ENCODE results near the gene FCGR2B.
"Not testable (repeated sequence)": the region's sequence is repeated elsewhere in the genome, so short reads cannot be mapped to it uniquely, and the experiment has no call there.

FCGR2B gene

DNA sequence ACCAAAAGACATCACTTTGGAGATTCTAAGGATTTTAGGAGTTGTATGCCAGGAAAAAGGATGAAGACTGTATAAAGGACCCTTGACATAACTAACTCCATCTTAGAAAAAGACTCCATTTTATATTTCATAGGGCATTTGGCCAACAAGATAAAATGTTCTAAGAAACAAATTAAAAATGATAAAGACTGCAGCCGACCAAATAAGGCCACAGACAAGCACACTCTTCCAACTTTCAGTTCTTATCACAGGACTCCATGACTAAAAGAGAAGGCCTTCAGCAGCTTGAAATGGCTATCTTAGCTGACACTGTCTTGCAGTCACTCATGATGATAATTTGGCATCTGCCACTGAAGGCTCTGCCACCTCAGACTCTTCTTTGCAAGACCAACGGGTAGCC lies 23.7 kb upstream of the FCGR2B start:
- not testable (repeated sequence) for H3K36me3 ChIP-seq (ENCODE audit: insufficient read depth, low read length); ATAC-seq (ENCODE audit: insufficient read depth, low read depth); DNase-seq; H3K27ac ChIP-seq (ENCODE audit: low read length); H3K4me3 ChIP-seq (ENCODE audit: low read depth in 1 of 2, low read length in 2 of 2); H3K27me3 ChIP-seq (ENCODE audit: insufficient read depth, low read length, poor library complexity); H3K4me2 ChIP-seq (ENCODE audit: insufficient read depth, low read length); H2AFZ ChIP-seq (ENCODE audit: low read depth, low read length); H4K20me1 ChIP-seq (ENCODE audit: insufficient read depth, low read length); H3K9ac ChIP-seq (ENCODE audit: low read depth, low read length); H3K4me1 ChIP-seq (ENCODE audit: insufficient read depth, low read length); H3K9me3 ChIP-seq (ENCODE audit: insufficient read depth, low read length, severe bottlenecking); H3K79me2 ChIP-seq (ENCODE audit: insufficient read depth, low read length)

DNA sequence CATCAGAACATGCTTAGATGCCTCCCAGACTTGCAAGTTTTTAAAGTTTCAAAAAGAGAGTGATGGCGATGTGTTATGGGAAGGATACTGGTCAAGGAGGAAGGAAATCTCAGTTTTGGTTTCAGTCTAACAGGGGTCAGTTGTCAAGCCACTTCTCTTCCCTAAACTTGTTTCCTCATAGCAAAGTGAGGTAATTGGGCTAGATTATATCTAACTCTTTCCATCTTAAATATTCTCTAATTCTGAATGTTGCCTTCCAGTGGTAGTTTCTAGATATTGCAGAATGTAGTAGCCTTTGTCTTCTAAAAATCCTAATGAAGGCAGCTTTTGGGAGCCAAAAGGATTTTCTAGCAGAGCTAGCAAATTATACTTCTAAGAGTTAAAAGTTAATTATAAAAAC lies 20.2 kb upstream of the FCGR2B start:
- H2AFZ ChIP-seq (ENCODE audit: low read depth, low read length); DNase-seq; H4K20me1 ChIP-seq (ENCODE audit: insufficient read depth, low read length); H3K4me1 ChIP-seq (ENCODE audit: insufficient read depth, low read length); H3K9ac ChIP-seq (ENCODE audit: low read depth, low read length); H3K4me2 ChIP-seq (ENCODE audit: insufficient read depth, low read length); H3K4me3 ChIP-seq (ENCODE audit: low read depth in 1 of 2, low read length in 2 of 2); H3K36me3 ChIP-seq (ENCODE audit: insufficient read depth, low read length); ATAC-seq (ENCODE audit: insufficient read depth, low read depth); H3K27me3 ChIP-seq (ENCODE audit: insufficient read depth, low read length, poor library complexity); H3K9me3 ChIP-seq (ENCODE audit: insufficient read depth, low read length, severe bottlenecking); H3K27ac ChIP-seq (ENCODE audit: low read length); H3K79me2 ChIP-seq (ENCODE audit: insufficient read depth, low read length): not testable (repeated sequence)

DNA sequence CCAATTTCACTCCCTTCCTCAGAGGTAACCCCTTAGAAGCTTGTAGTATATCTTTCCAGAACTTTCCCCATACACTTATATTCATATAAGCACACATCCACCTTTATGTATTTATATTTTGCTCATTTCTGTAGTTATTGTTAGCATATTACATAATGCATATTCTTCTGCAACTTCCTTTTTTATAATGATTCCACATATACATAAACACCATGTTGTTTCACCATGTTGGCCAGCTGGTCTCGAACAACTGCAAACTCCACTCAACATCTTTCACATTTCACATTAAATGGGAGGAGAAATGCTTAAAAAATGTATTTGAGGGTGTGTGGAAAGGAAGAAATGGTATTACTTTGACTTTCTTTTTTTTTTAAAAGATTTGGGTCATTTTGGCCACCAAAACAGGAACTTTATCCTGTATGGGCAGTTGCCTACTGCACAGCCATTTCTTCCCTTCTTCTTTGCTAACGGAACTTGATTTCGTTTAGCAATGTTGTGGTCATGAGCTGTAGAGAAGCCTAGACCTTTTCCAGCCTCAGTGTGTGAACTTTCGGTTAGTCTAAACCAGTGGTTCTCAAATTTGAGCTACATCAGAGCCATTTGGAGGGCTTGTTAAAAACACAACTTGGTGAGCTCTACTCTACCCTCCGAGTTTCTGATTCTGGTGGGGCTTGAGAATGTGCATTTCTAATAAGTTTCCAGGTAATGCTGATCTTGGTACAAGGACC lies 19.3 kb upstream of the FCGR2B start:
- ATAC-seq (ENCODE audit: insufficient read depth, low read depth); H3K9me3 ChIP-seq (ENCODE audit: insufficient read depth, low read length, severe bottlenecking); DNase-seq; H3K4me2 ChIP-seq (ENCODE audit: insufficient read depth, low read length); H2AFZ ChIP-seq (ENCODE audit: low read depth, low read length); H3K27ac ChIP-seq (ENCODE audit: low read length); H3K4me3 ChIP-seq (ENCODE audit: low read depth in 1 of 2, low read length in 2 of 2); H4K20me1 ChIP-seq (ENCODE audit: insufficient read depth, low read length); H3K36me3 ChIP-seq (ENCODE audit: insufficient read depth, low read length); H3K4me1 ChIP-seq (ENCODE audit: insufficient read depth, low read length); H3K27me3 ChIP-seq (ENCODE audit: insufficient read depth, low read length, poor library complexity); H3K9ac ChIP-seq (ENCODE audit: low read depth, low read length); H3K79me2 ChIP-seq (ENCODE audit: insufficient read depth, low read length): not testable (repeated sequence)

DNA sequence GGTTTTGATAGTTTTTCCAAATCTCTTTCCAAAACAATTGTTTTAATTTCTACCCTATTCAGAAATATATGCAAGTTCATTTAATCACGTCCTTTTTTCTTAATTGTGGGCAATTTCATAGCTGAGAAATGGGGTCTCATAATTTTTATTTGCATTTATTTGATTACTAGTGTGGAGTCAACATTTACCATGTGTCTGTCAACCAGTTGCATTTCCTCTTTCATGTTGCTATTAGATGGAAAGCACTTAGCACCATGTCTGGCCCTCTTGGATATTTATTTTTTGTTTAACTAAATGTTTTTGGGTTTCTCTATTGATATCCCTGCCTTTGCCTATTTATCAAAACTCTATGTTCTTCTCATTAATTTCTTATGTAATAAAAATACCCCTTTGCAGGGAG lies 18.1 kb upstream of the FCGR2B start:
- H3K4me1 ChIP-seq (ENCODE audit: insufficient read depth, low read length); H3K4me3 ChIP-seq (ENCODE audit: low read depth in 1 of 2, low read length in 2 of 2); H3K4me2 ChIP-seq (ENCODE audit: insufficient read depth, low read length); H3K9ac ChIP-seq (ENCODE audit: low read depth, low read length); H3K9me3 ChIP-seq (ENCODE audit: insufficient read depth, low read length, severe bottlenecking); H4K20me1 ChIP-seq (ENCODE audit: insufficient read depth, low read length); H3K27me3 ChIP-seq (ENCODE audit: insufficient read depth, low read length, poor library complexity); H3K27ac ChIP-seq (ENCODE audit: low read length); ATAC-seq (ENCODE audit: insufficient read depth, low read depth); H3K36me3 ChIP-seq (ENCODE audit: insufficient read depth, low read length); DNase-seq; H3K79me2 ChIP-seq (ENCODE audit: insufficient read depth, low read length); H2AFZ ChIP-seq (ENCODE audit: low read depth, low read length): not testable (repeated sequence)

DNA sequence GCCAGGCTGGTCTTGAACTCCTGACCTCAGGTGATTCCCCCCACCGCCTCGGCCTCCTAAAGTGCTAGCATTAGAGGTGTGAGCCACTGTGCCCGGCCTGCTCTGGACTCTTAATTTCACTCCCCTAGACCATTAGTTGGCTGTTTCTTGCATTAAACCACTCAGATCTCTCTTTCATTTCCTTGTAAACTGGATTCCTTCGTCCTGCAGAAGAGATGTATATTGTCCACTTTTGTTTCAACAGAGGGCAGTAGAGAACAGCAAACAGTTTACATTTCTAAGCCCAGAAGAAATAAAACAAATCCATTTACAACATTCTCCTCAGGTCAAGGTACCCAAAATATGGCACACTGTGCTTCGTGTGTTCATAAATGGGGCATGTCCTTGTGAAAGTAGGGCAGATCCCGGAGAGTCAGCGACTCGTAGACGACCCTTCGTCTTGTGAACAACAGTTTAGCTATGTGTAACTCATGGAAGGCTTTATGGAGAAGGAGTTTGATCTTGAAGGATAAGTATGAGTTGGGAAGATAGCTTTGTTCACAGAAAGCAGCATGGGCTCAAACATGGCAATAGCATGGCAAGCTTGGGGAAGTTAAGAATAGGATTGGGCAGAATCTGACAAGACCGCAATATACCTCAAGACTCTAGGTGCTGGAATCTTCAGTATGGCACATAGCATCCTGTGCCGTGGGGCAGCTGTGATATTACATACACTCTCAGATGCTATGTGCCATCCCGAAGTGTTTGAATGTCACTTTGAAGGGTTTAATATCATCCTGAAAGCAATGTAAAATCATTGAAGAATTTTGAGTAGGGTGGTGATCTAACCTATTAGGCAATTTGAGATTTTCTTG lies 15.2 kb upstream of the FCGR2B start:
- not testable (repeated sequence) for H3K9ac ChIP-seq (ENCODE audit: low read depth, low read length); H4K20me1 ChIP-seq (ENCODE audit: insufficient read depth, low read length); H3K9me3 ChIP-seq (ENCODE audit: insufficient read depth, low read length, severe bottlenecking); H2AFZ ChIP-seq (ENCODE audit: low read depth, low read length); H3K27ac ChIP-seq (ENCODE audit: low read length); DNase-seq; H3K4me3 ChIP-seq (ENCODE audit: low read depth in 1 of 2, low read length in 2 of 2); H3K4me2 ChIP-seq (ENCODE audit: insufficient read depth, low read length); H3K4me1 ChIP-seq (ENCODE audit: insufficient read depth, low read length); H3K36me3 ChIP-seq (ENCODE audit: insufficient read depth, low read length); H3K27me3 ChIP-seq (ENCODE audit: insufficient read depth, low read length, poor library complexity); H3K79me2 ChIP-seq (ENCODE audit: insufficient read depth, low read length)
- peak; percentile 37; the same call in 1 of the 3 replicates for ATAC-seq (ENCODE audit: insufficient read depth, low read depth)
- TF ChIP-seq, protein P1, sequence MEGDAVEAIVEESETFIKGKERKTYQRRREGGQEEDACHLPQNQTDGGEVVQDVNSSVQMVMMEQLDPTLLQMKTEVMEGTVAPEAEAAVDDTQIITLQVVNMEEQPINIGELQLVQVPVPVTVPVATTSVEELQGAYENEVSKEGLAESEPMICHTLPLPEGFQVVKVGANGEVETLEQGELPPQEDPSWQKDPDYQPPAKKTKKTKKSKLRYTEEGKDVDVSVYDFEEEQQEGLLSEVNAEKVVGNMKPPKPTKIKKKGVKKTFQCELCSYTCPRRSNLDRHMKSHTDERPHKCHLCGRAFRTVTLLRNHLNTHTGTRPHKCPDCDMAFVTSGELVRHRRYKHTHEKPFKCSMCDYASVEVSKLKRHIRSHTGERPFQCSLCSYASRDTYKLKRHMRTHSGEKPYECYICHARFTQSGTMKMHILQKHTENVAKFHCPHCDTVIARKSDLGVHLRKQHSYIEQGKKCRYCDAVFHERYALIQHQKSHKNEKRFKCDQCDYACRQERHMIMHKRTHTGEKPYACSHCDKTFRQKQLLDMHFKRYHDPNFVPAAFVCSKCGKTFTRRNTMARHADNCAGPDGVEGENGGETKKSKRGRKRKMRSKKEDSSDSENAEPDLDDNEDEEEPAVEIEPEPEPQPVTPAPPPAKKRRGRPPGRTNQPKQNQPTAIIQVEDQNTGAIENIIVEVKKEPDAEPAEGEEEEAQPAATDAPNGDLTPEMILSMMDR (IDR thresholded peaks at IDR 0.05; ENCODE audit: borderline replicate concordance, extremely low read depth, low read length, poor library complexity, severe bottlenecking), result peak; percentile 49

DNA sequence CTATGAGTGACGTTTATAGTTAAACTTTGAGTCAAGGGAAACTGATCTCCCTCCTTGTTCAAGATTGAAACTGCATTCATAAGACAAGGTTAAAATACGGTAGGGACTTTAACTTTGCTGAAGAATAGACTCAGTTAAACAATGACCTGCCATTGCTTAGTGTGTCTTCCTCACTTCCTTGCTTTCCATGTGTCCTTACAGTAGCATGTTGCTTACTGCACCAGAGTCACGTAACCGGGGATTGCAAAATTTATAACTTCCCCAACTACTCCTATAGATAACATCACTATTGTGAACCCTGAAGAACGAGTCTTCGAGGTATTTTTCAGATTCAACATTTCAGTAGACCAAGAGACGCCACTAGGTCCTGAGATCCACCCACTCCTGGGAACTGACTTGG lies 9.4 kb upstream of the FCGR2B start:
- not testable (repeated sequence) for DNase-seq; H2AFZ ChIP-seq (ENCODE audit: low read depth, low read length); H3K4me2 ChIP-seq (ENCODE audit: insufficient read depth, low read length); H3K79me2 ChIP-seq (ENCODE audit: insufficient read depth, low read length); H3K27ac ChIP-seq (ENCODE audit: low read length); H3K9me3 ChIP-seq (ENCODE audit: insufficient read depth, low read length, severe bottlenecking); H3K9ac ChIP-seq (ENCODE audit: low read depth, low read length); H3K4me3 ChIP-seq (ENCODE audit: low read depth in 1 of 2, low read length in 2 of 2); H3K36me3 ChIP-seq (ENCODE audit: insufficient read depth, low read length); H3K4me1 ChIP-seq (ENCODE audit: insufficient read depth, low read length); H3K27me3 ChIP-seq (ENCODE audit: insufficient read depth, low read length, poor library complexity); ATAC-seq (ENCODE audit: insufficient read depth, low read depth); H4K20me1 ChIP-seq (ENCODE audit: insufficient read depth, low read length)

DNA sequence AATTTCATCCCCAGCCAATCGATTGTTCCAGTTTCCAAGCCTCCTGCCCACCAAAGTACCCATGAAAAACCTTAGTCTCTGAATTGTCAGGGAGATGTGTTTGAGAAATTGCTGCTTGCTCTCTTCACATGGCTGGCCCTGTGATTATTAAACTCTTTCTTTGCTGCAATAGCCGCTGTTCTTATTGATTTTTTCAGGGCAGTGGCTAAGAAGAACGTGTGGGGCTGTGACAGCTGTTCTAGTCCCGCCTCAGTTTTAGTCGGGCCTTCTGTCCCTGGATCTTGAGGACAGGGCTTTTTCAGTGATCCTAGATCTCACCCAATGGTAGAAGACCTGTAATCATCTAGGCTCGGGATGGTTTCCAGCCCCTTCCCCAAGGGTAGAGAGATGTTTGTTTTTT lies 9.0 kb upstream of the FCGR2B start:
- not testable (repeated sequence) for H3K4me3 ChIP-seq (ENCODE audit: low read depth in 1 of 2, low read length in 2 of 2); H3K36me3 ChIP-seq (ENCODE audit: insufficient read depth, low read length); H3K27me3 ChIP-seq (ENCODE audit: insufficient read depth, low read length, poor library complexity); H3K4me1 ChIP-seq (ENCODE audit: insufficient read depth, low read length); H4K20me1 ChIP-seq (ENCODE audit: insufficient read depth, low read length); H3K9me3 ChIP-seq (ENCODE audit: insufficient read depth, low read length, severe bottlenecking); H3K27ac ChIP-seq (ENCODE audit: low read length); DNase-seq; H2AFZ ChIP-seq (ENCODE audit: low read depth, low read length); ATAC-seq (ENCODE audit: insufficient read depth, low read depth); H3K4me2 ChIP-seq (ENCODE audit: insufficient read depth, low read length); H3K9ac ChIP-seq (ENCODE audit: low read depth, low read length); H3K79me2 ChIP-seq (ENCODE audit: insufficient read depth, low read length)

All from DND-41 (cell line).